Measurements from ENCODE around the gene BIVM.
"Not testable (repeated sequence)": the region's sequence is repeated elsewhere in the genome, so short reads cannot be mapped to it uniquely, and the experiment has no call there.

BIVM gene, protein sequence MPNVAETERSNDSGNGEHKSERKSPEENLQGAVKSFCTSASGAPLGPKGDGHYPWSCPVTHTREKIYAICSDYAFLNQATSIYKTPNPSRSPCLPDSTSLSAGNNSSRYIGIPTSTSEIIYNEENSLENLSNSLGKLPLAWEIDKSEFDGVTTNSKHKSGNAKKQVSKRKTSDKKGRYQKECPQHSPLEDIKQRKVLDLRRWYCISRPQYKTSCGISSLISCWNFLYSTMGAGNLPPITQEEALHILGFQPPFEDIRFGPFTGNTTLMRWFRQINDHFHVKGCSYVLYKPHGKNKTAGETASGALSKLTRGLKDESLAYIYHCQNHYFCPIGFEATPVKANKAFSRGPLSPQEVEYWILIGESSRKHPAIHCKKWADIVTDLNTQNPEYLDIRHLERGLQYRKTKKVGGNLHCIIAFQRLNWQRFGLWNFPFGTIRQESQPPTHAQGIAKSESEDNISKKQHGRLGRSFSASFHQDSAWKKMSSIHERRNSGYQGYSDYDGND

DNA sequence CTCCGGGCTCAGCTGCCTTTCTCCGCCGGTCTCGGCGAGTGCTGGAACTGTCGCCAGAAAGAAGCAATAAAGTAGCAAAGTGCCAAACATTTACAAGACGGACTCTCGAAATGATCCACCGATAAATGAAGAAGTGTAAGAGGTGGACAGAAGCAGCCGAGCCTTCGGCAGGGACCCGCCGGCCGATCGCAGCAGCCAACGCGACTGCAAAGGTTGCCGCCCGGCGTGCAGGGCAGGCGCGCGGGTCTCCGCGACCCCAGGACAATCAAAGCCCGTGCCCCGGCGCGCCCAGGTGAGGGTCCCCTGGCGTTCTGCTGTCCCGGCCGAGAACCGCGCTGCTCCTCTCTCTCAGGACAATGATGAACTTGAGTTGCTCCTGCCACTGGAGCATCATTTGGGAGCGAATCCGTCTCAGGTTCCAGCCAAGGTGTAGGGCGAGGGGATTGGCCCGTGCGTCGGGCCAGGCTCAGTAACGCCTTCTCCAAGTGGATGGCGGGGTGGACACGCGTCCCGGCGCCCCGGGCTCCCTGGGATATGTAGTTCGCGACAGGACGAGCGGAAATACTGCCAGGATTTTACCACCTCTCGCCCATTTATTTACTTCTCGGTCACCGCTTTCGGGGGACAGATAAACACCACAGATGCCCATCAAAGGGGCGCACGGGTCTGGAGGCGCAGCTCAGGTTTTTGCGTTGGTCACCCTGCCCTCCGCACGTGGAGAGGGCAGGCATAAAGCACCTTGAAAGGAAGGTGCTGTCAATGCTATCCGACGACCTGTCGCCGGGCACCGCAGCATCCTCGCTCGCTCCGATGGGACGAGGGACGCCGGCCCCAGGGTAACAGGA, at the start of gene BIVM, which contains the start of gene POGLUT2:
Gene BIVM, plus strand, starts transcription at position 539 of the 845 bp plus-strand sequence. CDS start 8,149 bp downstream, outside the sequence.
Gene POGLUT2, minus strand, starts transcription at position 396 of the 845 bp plus-strand sequence. Its CDS starts 306 bp downstream, at position 90.
- peak; percentile 96 for DNase-seq

- no peak for DNase-seq
Measured at GRCh38 chr13:102751886-102752285, 47.0 kb upstream of the BIVM start.

DNA sequence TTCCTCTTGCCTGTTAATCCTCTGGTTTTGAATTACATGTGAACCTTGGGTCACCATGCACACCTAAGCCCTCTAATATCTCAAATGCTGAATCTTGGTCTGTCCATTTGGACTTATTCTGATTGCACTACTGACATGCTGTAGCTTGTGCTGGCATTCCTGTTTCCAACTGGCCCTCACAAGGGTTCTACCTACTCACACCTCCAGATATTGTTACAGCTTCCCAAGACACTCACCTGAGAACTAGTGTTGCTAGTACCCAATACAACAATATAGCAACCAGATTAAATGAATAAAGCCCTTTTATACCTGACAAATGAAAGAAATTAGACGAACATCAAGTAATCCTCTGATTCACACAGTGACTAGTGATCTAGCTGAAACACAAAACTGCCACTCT, 41.9 kb upstream of the BIVM start:
- no peak for DNase-seq

- DNase-seq, result no peak
Measured at GRCh38 chr13:102758842-102759241, 40.1 kb upstream of the BIVM start.

DNA sequence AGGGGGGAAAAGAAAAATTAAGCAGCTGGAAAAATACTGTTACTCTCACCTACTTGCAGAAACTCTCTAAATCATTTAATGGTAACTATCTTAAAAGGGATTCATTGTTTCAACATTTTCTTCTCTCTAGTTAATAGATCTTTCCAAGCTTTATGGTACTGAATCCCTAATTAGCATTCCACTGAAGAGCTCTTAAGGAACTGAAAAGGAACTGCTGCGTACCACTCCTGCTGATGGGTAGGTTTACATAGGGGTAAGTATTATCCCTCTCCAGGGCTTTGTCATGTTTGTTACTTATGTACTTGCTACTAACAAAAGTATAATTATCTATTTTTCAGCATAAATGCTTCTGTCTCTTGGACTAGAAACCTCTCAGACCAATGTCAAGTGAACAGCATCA, 37.8 kb upstream of the BIVM start:
- no peak for DNase-seq

- no peak for DNase-seq
Measured at GRCh38 chr13:102763741-102764140, 35.2 kb upstream of the BIVM start.

DNA sequence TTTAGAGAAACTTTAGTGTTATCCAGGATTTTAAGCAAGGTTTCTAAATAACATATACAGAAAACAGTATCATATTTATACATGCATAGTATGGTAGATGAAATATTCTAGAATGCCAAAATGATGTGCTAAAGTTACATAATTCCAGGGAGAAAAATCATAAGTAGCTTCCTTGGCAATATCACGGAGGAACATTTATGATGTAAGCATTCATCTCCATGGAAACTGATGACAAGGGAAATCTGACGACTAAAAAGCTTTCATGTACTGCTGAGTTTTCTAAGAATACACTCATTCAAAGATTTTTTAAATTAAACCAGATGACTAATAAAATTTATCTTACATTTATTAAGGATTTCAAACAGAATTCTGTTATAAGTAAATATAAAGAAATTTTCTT, 30.0 kb upstream of the BIVM start:
- peak; percentile 11 for DNase-seq

DNA sequence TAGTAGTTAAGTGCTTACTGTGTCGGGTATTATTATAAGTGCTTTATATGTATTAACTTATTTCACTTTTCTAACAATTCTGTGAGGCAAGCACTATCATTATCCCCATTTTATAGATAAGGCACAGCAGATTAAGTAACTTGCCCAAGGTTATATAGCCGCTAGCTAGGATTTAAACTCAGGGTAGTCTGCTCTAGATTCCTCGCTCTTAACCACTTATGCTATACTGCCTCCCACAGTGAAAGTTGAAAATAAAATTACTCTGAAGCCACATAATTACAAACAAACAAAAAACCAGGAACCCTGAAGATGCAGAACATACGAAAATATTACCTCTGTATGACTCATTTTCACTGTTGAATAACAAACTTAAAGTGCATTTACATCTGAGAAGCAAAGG, 29.2 kb upstream of the BIVM start:
- DNase-seq, result no peak

GRCh38 chr13:102770435-102770834, 28.5 kb upstream of the BIVM start:
- no peak for DNase-seq

- DNase-seq, result no peak
Measured at GRCh38 chr13:102771298-102772041, 27.4 kb upstream of the BIVM start.

GRCh38 chr13:102772042-102772425, 26.9 kb upstream of the BIVM start:
- no peak for DNase-seq

DNA sequence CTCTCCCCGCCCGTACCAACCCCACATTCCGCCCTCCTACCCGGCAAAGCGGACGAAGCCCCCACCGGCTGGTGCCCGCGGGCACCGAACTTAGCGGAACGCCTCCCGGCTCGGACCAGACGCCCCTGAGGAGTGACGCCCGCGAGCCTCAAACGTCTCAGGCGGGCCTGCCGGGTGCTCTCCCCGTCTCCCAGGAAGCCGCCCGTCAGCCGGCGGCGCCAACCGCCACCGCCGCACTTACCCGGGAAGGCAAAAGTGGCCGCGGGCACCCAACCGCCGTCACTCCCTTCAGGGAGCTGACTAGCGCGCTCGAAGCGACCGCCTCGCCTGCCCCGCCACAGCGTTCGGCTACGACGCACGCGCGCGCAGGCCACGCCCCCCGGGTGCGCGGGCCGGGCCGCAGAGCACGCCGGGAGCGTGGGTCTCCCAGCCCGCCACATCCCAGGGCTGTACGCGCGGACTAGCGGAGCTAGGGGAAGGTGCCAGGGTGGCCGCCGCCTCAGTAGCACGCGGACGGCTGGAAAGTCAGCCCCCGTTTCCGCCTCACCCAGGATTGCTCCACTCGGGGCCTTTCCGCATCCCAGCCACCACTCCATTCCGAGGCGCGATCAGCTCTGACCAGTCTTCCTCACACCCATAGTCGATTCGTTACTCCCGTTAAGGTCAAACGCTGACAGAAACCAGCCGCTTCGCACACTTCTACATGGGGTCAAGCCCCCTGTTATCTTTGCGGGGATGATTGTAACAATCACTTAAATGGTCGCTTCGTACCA, 25.3 kb upstream of the BIVM start, which contains the start of gene TEX30:
Gene TEX30, minus strand, starts transcription at position 346 of the 773 bp plus-strand sequence. CDS start 3,760 bp downstream, outside the sequence.
- DNase-seq, result peak; percentile 95

GRCh38 chr13:102774214-102774568, 24.7 kb upstream of the BIVM start:
- DNase-seq, result no peak

DNA sequence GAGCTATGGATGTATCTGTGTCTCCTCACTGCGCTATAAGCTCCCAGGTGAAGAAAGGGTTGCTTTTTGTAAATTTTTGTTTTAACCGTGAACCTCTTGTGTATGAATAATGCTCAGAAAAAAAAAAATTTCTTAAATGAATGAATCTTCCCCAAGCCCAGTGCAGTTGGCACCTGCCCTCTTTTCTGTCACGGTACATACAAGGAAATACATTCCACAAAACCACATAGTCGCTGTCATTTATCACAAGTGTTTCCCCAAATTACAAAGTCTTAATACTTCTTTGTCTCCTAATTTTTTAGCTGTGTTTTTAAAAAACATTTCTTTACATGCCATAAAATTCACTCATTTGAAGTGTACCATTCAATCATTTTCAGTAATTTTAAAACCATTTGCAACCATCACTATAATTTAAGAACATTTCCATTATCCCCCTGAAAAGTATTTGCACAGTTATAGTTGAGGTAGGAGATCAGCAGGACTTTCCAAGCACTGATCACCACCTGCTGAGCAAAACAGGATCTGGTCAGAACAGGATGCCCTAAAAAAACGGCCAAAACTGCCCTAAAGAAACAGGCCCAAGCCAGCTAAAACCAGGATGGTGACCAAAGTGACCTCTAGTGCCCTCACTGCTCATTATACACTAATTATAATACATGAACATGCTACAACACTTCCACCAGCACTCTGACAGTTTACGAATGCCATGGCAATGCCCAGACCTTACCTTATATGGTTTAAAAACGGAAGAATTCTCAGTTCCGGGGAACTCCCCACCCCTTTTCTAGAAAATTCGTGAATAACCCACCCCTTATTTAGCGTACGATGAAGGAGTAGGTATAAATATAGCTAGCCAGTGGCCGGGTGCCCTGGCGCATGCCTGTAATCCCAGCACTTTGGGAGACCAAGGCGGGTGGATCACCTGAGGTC, 24.1 kb upstream of the BIVM start:
- DNase-seq, result no peak

DNA sequence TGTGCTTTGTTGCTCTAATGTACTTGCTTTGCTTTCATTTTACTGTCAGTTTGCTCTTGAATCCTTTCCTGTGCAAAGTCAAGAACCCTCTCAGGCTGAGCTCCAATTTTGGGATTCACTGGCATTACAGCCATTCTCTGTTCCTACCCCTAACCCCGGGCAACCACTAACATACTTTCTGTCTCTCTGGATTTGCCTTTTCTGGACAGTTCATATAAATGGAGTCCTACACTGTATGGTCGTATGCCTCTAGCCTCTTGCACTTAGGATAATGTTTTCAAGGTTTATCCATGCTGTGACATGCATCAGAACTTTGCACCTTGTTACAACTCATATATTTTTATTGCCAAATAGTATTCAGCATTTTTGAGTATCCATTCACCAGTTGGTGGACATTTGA, 22.6 kb upstream of the BIVM start:
- DNase-seq, result no peak

DNA sequence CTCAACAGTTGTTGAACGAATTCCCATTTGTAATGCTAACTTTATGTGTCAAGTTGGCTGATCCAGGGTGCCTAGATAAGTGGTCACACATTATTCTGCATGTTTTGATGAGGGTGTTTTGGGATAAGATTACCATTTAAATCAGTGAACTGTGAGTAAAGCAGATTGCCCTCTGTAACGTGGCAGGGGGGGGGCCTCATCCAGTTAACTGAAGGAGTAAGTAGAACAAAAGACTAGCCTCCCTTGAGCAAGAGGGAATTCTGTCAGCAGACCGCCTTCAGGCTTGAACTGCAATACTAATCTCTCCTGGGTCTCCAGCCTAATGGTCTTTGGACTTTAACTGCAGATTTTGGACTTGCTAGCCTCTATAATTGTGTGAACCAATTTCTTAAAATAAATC, 21.2 kb upstream of the BIVM start:
- no peak for DNase-seq

- DNase-seq, result no peak
Measured at GRCh38 chr13:102779436-102780159, 19.3 kb upstream of the BIVM start.

- DNase-seq, result not testable (repeated sequence)
Measured at GRCh38 chr13:102780656-102781055, 18.3 kb upstream of the BIVM start.

DNA sequence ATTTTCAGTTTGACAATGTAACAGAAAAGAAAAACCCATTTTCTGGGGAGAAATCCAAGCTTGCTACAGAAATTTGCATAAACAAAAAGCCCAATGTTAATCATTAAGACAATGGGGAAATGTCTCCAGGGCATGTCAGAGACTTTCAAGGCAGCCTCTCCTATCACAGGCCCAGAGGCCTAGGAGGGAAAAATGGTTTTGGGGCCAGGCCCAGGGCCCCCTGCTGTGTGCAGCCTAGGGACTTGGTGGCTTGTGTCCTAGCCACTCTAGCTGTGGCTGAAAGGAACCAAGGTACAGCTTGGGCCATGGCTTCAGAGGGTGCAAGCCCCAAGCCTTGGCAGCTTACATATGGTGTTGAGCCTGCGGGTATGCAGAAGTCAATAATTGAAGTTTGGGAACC, 17.3 kb upstream of the BIVM start:
- DNase-seq, result no peak

- DNase-seq, result no peak
Measured at GRCh38 chr13:102784483-102784882, 14.4 kb upstream of the BIVM start.
